Choroid plexus epithelial cell (primary cell): ENCODE measurements around the gene ADISSP.

Experiments used
- DNase-seq: peaks from one replicate; pipeline ENCODE4 v3.0.0-alpha.2; 2010; ENCODE audit warnings: low read depth
- H3K4me3 ChIP-seq: 2 replicates; pipeline ENCODE4 v1.5.1; 2011; ENCODE audit warnings: low read depth, mild to moderate bottlenecking, control low read depth, low read length, moderate library complexity
- CTCF ChIP-seq: conservative IDR thresholded peaks from 2 replicates; pipeline ENCODE4 v1.5.1; 2011; ENCODE audit warnings: low read depth, mild to moderate bottlenecking, control low read depth, inconsistent platforms, low read length, moderate library complexity

The ADISSP gene

DNA sequence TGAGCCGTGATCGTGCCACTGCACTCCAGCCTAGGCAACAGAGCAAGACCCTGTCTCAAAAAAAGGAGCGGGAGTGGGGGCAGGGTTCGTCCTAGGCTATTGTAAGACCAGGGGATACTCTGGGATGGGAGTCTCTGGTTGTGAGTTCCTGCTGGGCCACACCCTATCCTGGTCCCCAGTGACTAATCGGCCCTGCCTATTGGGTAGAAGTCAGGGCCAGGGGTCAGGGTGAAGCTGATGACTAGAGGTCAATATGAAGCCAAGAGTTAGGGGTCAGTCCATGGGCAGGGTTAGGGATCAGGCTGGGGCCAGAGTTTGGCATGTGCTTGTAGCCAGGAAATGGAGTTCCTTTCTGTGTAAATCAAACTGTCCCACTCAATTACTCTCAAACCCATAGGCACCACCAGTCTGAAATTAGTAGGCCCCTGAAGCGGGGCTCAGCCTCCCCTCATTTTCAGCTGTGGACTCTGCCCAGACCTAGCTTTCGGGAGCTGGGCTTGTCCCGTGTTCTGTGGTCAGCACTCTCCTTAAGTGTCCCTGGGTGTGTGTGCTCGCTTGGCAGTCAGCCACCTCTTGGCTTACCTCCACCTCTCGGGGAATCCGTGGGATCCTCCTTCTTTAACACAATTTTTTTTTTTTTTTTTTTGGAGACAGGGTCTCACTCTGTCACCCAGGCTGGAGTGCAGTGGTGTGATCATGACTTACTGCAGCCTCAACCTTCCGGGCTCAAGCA lies 33.3 kb downstream of the ADISSP start:
- no peak overlapping the region for H3K4me3 ChIP-seq
- no peak for TF ChIP-seq CTCF
- no peak for DNase-seq

GRCh38 chr20:3733119-3733995 lies 34.2 kb downstream of the ADISSP start:
- H3K4me3 ChIP-seq, result no peak overlapping the region
- TF ChIP-seq CTCF, result no peak
- DNase-seq, result no peak

GRCh38 chr20:3732327-3733118 lies 35.0 kb downstream of the ADISSP start, which contains the start of gene HSPA12B:
Gene HSPA12B (plus strand): TSS chr20:3732685. CDS start chr20:3738675, 5,990 bp downstream.
- H3K4me3 ChIP-seq, result no peak within 1 kb of the TSS
- TF ChIP-seq CTCF, result no peak
- DNase-seq, result no peak

DNA sequence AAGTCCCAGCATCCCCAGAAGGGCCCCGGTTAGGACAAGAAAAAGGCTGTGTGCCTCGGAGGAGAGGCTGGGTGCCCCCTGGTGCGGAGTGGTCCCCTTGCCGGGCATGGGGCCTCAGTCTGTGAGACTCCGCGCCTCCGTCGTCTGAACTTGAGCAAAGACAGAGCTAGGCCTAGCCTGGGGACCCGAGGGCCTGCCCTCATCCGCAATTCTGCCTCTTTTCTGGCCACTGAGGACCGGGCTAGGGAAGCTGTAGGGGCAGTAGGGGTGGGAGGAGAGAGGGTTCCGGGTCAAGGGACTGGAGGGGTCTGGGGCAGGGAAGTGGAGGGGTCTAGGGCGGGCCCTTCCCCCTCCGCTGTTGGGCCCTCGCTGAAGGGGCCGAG lies 35.6 kb downstream of the ADISSP start:
- no peak overlapping the region for H3K4me3 ChIP-seq
- DNase-seq, result no peak
- TF ChIP-seq CTCF, result no peak

DNA sequence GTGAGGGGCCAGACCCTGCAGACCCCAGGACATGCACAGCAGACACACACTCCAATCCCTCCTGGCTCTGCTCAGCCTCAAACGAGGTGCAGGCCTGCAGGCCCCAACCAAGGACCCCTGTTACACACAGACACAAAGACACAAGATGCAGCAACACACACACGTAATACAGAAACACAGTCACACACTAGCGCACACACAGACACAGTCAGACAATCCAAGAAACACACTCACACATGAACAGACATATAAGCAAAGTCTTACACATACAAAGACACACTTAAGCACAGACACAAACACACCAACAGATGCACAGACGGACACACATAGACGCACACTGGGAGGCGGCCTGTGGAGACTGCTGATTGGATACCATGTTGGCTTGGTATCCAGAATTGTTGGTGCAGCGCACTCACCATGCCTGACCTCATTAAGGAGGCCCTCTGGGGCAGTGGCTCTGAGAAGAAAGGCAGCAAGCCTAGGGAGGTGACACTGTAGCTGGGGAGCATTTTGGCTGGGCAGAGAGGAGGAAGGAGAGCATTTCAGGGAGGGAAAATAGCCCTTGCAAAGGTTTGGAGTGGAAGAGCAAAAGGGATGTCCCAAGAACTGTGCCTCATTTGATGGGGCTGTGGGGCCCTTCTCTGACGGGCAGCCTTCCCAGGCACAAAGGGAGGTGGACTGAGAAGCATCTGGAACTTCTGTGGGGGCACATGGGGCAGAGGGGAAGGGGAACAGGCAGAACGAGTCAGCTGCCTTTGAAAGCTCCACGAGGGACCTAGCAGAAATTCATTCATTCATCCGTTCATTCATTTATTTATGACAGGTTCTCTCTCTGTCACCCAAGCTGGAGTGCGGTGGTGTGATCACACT lies 36.5 kb downstream of the ADISSP start:
- no peak for DNase-seq
- TF ChIP-seq CTCF, result no peak
- no peak overlapping the region for H3K4me3 ChIP-seq
